ENCODE results near the gene MMP25.

The MMP25 gene

GRCh38 chr16:3091551-3091950 lies 45.2 kb downstream of the MMP25 start:
- DNase-seq (ENCODE audit: low read depth, low spot score): no peak

GRCh38 chr16:3092501-3092941 lies 46.2 kb downstream of the MMP25 start:
- no peak for DNase-seq (ENCODE audit: low read depth, low spot score)

- no peak for DNase-seq (ENCODE audit: low read depth, low spot score)
Observed at GRCh38 chr16:3094289-3095027, 48.1 kb downstream of the MMP25 start.

GRCh38 chr16:3095869-3096268 lies 49.5 kb downstream of the MMP25 start:
- no peak for DNase-seq (ENCODE audit: low read depth, low spot score)

- DNase-seq (ENCODE audit: low read depth, low spot score): no peak
Observed at GRCh38 chr16:3096362-3096761, 50.0 kb downstream of the MMP25 start.

- no peak for DNase-seq (ENCODE audit: low read depth, low spot score)
Observed at GRCh38 chr16:3097266-3097665, 50.9 kb downstream of the MMP25 start.

- DNase-seq (ENCODE audit: low read depth, low spot score): no peak
Observed at GRCh38 chr16:3098459-3099394, 52.4 kb downstream of the MMP25 start, which contains the start of gene ZSCAN10. Gene ZSCAN10 (minus strand): TSS chr16:3099294. CDS start chr16:3092937, 6,357 bp downstream.

- no peak for DNase-seq (ENCODE audit: low read depth, low spot score)
Observed at GRCh38 chr16:3099395-3099731, 53.0 kb downstream of the MMP25 start.

- peak; percentile 85 for DNase-seq (ENCODE audit: low read depth, low spot score)
Observed at GRCh38 chr16:3099732-3100499, 53.6 kb downstream of the MMP25 start.

GRCh38 chr16:3101018-3101840 lies 54.9 kb downstream of the MMP25 start:
- DNase-seq (ENCODE audit: low read depth, low spot score): no peak

GRCh38 chr16:3101841-3102470 lies 55.6 kb downstream of the MMP25 start:
- DNase-seq (ENCODE audit: low read depth, low spot score): no peak

- peak; percentile 78 for DNase-seq (ENCODE audit: low read depth, low spot score)
Observed at GRCh38 chr16:3106205-3106928, 60.0 kb downstream of the MMP25 start.
